Activated CD8-positive, alpha-beta memory T cell treated with anti-CD3 and anti-CD28 coated beads for 4 hours (primary cell): ENCODE measurements around the gene MYH6.
"Not testable (repeated sequence)": the region's sequence is repeated elsewhere in the genome, so short reads cannot be mapped to it uniquely, and the experiment has no call there.

Source experiments
- DNase-seq, 2 donors: peaks; one replicate each; pipeline ENCODE4 v3.0.0-alpha.2; 2020; ENCODE audit warnings: low read depth in 2 of 2

The MYH6 gene

GRCh38 chr14:23407516-23408306 lies at the start of gene MYH6:
TSS of gene MYH6 (minus strand) at chr14:23408273. CDS start at chr14:23407223, 1,050 bp downstream.
- no peak for DNase-seq

- not testable (repeated sequence) for DNase-seq
Observed at GRCh38 chr14:23456883-23457586, 49.0 kb upstream of the MYH6 start.

- DNase-seq: no peak
Observed at GRCh38 chr14:23454445-23454856, 46.4 kb upstream of the MYH6 start.

- no peak for DNase-seq
Observed at GRCh38 chr14:23452237-23452636, 44.2 kb upstream of the MYH6 start.

GRCh38 chr14:23450379-23450778 lies 42.3 kb upstream of the MYH6 start:
- DNase-seq: no peak

GRCh38 chr14:23449314-23449713 lies 41.2 kb upstream of the MYH6 start:
- no peak for DNase-seq

GRCh38 chr14:23447361-23448350 lies 39.6 kb upstream of the MYH6 start:
- no peak for DNase-seq

- no peak for DNase-seq
Observed at GRCh38 chr14:23446291-23446851, 38.3 kb upstream of the MYH6 start.

- no peak for DNase-seq
Observed at GRCh38 chr14:23445773-23446172, 37.7 kb upstream of the MYH6 start.

GRCh38 chr14:23444314-23444713 lies 36.2 kb upstream of the MYH6 start:
- DNase-seq: no peak

- no peak for DNase-seq
Observed at GRCh38 chr14:23443881-23444280, 35.8 kb upstream of the MYH6 start.

GRCh38 chr14:23443411-23443812 lies 35.3 kb upstream of the MYH6 start:
- DNase-seq: no peak

GRCh38 chr14:23442721-23443356 lies 34.8 kb upstream of the MYH6 start:
- no peak for DNase-seq

- DNase-seq: no peak
Observed at GRCh38 chr14:23441076-23441475, 33.0 kb upstream of the MYH6 start.

GRCh38 chr14:23439107-23439835 lies 31.2 kb upstream of the MYH6 start:
- no peak for DNase-seq

GRCh38 chr14:23438101-23438971 lies 30.3 kb upstream of the MYH6 start:
- no peak for DNase-seq

GRCh38 chr14:23437133-23438100 lies 29.3 kb upstream of the MYH6 start:
- DNase-seq: no peak
